Inferior parietal cortex (tissue), 1 donor: Measurements from ENCODE around the gene FAM20C.
"Not testable (repeated sequence)": the region's sequence is repeated elsewhere in the genome, so short reads cannot be mapped to it uniquely, and the experiment has no call there.

Experiments used
- DNase-seq: peaks from one replicate; pipeline ENCODE4 v3.0.0-alpha.2; 2016; ENCODE audit errors: extremely low spot score

The FAM20C gene

DNA sequence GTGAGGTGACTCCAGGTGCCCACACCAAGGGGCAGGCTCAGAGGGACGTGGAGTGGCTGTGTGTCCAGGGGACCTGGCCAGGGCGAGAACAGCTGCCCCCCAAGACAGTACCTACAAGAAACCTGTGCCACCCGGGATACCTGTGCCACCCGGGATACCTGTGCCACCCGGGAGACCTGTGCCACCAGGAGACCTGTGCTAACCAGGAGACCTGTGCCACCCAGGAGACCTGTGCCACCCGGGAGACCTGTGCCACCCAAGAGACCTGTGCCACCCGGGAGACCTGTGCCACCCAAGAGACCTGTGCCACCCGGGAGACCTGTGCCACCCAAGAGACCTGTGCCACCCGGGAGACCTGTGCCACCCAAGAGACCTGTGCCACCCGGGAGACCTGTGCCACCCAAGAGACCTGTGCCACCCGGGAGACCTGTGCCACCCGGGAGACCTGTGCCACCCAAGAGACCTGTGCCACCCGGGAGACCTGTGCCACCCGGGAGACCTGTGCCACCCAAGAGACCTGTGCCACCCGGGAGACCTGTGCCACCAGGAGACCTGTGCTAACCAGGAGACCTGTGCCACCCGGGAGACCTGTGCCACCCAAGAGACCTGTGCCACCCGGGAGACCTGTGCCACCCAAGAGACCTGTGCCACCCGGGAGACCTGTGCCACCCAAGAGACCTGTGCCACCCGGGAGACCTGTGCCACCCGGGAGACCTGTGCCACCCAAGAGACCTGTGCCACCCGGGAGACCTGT is 50.6 kb downstream of the FAM20C start:
- DNase-seq = not testable (repeated sequence)

DNA sequence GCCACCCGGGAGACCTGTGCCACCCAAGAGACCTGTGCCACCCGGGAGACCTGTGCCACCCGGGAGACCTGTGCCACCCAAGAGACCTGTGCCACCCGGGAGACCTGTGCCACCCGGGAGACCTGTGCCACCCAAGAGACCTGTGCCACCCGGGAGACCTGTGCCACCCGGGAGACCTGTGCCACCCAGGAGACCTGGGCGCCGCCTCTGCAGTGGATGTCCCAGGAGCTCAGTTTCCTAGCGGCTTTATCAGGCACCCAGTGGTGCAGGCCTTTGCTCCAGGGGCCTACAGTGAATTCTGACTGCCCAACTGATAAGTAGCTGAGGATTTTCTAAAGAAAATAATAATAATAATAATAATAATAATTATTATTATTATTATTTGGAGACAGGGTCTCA is 51.2 kb downstream of the FAM20C start:
- DNase-seq = not testable (repeated sequence)

DNA sequence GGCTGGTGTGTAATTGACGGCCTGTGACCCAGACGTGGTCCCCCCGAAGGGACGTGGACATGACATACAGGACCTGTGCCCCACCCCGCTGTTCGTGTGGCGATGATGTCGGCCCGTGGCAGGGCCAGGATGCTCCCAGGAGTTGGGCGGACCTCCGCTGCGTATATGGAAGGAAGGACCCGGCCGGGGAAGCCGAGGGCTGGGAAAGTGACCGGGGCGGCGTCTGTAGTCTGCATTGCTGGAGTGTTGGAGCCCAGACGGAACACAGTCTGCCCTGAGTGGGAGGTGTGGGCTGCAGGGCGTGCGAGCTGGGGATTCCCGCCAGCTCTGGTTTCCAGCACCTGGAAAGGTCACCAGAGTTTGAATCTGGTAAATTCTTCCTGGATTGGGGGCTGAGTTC is 52.6 kb downstream of the FAM20C start:
- no peak for DNase-seq

DNA sequence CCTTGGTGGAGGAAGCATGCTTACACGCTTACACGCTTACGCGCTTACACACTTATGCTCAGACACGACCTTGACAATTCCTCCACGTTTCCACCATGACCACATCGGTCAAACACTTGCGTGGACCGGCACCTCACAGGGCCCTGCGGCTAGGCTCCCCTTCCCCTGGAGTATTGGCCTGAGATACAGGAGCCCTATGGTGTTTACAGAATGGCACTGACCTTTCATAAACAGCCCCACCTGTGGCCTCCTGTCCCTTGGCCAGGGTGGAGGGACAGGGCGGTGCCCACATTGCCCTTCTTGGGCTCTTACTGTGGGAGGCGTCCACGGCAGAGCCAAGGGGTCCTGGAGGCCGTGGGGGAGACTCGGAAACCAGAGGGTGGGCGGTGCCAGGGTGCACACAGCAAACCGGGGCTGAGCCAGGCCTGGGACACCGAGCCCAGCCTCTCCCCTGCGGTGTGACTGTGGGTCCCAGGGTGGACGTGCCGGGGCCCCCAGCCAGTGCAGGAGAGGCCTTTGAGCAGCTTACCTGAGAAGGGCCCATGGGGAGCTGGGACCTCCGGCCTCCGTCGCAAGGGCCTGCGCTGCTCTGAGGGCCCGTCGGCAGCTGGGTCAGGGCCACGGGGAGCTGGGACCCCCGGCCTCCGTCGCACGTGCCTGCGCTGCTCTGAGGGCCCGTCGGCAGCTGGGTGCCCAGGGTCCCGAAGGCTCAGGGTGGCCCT is 53.4 kb downstream of the FAM20C start:
- DNase-seq = no peak

DNA sequence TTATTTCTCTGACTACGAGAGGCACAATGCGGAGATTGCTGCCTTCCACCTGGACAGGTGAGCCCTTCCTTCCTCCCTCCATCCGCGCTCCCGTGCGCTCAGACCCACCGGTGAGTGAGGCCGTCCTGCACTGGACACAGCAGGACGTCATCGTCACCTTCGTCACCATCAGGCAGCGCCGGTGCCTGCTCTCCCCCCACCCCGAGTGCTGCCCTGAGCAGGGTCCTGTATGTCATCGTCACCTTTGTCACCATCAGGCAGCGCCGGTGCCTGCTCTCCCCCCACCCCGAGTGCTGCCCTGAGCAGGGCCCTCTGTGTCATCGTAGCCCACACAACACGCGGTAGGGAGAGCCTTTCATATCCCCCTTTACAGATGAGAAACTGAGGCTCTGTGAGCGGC is 54.1 kb downstream of the FAM20C start:
- no peak for DNase-seq

DNA sequence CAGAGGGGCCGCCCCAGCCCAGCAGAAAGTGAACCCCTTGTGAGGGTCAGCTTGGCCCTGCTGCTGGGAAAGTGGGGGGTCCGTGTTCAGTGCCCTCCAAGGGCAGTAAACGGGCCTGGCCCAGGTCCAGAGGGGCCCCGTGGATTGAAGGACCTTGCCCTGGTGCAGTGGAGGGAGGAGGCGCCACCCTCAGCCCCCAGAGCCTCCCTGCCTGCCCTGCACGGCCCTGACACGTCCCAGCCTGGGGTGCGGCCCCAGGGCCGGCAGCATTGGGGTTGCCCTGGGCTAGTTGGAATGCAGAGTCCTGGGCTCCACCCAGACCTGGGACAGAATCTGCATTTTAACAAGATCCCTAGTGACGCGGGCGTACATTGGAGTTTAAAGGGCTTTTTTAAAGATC is 54.8 kb downstream of the FAM20C start:
- DNase-seq = no peak

DNA sequence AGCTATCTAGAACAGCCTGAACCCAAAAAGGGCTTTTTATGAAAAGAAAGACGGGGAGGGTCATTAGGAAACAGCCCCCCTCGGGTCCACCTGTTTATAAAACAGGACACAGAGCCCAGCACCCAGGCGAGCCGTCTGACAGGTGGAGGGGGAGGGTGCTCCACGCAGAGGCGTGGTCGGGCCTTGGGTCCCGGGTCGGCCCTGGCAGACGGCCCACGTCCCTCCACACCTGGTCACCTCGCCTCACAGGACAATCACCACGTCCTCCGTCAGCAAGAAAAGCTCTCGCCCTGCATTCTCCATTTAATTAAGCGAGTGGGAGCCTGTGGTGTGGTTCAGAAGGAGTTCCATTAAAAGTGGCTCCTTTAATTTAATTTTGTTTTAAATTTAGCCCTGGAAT is 55.3 kb downstream of the FAM20C start:
- DNase-seq = no peak

DNA sequence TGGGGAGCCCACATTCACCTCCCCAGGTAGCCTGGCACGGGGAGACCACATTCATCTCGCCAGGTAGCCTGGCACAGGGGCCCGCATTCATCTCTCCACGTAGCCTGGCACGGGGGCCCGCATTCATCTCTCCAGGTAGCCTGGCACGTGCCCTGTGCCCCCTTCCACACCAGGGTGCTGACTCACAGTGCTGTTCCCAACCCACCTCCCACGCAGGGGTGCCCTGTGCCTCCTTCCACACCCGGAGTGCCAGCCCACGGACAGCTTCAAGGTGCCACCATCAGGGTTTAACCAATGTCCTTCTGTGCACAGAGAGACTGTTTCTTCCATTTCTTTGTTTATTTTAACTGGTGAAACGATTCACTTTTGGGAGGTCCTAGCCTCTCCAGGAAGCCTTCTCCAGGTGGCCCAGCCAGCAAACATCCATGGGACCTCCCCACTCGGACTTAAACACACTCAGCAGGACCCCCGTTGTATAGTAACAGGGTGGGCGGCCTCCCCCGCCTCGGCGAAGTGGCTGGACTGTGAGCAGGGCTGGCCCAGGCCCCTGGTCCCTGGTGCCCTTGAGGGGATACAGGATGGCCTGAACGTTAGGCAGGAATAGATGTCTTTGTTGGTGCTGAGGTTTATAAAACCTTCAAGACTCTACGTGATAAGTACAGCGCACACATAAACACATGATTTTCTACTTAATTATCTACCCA is 56.5 kb downstream of the FAM20C start:
- DNase-seq = no peak

DNA sequence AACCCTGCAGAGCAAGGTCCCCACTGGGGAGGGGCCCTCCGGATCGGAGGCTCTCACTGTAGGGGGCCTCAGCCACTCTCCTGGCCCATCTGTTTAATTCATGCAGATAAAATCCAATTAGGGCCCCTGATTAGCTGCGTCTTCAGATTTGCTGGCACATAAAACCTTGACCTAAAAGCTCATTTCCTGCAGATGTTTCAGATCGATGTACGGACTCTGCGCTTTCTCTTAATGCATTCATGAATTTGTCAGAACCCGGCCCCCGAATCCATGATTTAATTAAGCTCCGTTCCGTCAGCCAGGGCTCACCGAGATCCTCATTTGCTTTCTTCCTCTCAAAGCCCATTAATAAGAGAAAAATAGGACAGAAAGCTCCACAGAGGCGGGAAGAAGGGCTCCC is 57.6 kb downstream of the FAM20C start:
- DNase-seq = no peak

DNA sequence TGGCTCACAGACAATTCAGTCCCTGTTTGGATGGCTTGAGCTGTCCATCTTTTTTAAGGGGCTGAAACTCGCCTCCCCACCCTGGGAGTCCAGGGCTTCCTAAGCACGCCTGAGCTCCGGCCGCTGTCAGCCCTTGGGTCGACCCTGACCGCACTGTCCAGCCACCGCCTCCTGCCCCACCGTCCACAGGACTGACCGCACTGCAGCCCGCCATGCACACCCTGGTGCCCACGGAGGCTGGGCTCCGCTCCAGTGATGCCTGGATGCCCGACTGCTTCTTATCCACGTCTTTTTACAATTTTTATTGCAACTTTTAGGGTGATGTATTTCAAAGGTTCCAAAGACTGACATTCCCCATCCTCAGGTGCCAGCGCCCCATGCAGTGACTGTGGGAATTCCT is 58.2 kb downstream of the FAM20C start:
- DNase-seq = no peak

DNA sequence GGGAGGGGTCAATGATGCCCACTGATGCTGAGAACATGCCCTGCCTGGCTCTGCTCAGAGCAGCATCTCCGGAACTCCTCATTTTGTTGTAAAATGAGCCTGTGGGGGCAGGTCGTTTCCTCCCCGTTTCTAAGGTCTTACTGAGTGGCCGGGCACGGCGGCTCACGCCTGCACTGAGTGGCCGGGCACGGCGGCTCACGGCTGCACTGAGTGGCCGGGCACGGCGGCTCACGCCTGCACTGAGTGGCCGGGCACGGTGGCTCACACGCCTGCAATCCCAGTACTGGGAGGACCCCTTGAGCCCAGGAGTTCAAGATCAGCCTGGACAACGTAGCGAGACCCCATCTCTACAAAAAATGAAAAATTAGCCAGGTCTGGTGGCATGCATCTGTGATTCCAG is 58.6 kb downstream of the FAM20C start:
- DNase-seq = no peak

DNA sequence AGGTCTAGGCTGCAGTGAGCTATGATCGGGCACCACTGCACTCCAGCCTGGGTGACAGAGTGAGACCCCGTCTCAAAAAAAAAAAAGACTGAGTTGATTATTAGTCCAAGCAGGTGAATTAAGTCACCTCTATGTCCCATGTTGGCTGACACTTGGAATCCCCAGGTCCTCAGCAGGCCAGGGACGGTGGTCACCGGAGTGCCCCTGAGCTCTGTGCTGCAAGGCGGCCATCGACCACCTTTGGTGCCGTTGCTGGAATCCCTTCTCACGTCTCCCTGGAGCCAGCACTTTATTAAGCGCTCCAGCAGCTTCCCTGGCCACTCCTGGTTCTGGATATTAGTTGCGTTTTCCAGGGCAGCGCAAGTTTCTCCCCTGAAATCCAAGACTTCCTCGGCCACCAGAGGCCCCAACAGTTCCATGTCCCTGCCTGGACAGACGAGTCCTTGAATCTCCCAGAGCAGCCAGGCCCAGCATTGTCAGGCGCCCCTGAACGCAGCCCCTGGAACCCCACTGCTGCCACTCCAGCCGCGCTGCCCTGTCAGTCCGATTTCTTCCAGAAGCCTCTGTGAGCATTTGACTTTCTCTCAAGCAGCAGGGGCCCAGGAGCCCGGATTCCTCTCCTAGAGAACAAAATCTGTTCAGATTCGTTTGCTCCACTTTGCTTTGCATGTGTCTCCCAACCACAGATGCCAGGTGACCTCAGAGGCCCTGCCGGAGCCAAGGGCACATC is 59.2 kb downstream of the FAM20C start:
- no peak for DNase-seq

DNA sequence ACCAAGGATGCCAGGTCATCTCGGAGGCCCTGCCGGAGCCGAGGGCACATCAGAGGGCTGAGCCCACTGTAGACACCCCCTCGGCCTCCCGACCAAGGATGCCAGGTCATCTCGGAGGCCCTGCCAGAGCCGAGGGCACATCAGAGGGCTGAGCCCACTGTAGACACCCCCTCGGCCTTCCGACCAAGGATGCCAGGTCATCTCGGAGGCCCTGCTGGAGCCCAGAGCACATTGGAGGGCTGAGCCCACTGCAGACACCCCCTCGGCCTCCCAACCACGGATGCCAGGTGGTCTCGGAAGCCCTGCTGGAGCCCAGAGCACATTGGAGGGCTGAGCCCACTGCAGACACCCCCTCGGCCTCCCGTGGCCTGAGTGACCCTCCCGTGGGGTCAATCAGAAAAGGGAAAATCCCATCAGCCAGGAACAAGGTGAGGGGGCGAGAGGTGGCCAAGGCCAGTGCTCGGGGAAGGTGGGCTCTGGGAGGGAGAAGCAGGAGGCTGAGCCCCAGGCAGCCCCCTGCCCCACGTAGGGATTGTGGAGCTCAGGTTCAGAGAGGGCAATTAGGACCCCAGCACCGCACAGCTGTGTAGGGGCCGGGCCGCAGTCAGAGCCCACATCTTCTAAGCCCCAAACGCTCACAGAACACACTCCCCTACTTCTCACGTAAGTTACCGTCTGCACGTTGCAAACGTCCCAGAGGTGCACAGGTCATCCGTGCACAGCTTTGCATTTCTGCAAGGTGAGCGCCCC is 60.0 kb downstream of the FAM20C start:
- DNase-seq = no peak

DNA sequence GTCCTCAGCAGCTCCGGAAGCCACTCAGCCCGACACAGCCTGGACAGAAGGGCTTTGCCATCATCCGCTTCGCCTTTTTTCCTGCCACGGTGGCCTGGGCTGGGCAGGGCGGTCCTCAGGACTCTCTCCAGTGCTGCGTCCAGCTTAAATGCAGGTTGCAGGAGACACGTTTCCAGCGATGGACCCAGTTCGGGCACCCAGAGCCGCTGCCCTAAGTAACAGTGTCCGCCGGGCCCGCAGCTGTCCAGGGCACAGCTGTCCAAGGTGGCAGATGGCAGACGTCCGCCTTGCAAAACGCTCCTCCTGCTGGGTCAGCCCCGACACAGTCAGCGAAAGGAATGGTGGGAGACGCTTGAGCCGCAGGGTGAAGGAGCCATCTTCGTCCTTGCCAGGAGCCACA is 60.6 kb downstream of the FAM20C start:
- DNase-seq = no peak

DNA sequence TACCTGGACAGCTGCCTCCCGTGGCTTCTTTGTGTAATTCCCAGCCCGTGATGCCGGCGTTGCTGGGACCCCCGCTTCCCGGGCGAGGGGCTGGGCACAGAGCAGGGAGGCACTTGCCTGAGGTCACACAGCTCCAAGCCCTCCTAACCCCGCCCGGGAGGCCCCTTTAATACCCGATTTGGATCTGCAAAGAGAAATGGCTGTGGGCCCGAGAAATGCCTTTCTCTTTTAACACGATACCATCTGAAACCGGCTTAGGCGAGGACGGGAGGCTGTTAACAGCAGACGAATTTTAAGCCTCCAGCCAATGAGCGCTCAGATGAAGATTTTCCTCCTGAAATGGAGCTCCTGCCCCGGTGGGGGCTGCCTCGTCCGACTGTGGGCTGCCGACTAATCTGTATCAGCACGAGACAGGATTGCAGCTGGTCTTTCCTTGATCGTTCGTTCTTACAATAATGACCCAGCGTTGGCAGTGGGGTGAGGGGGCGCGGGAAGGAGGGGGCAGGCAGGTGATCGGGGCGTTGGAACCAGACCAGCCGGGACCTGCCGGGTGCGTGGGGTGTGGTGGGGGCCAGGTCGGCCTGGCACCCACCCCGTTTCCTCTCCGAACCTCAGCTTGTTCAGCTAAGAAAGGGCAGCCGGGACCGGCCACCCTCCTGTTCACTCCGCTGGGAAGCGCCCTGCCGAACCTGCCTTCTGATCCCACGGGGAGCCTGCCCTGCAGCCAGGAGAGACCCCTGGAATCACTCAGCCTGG is 61.4 kb downstream of the FAM20C start:
- no peak for DNase-seq

DNA sequence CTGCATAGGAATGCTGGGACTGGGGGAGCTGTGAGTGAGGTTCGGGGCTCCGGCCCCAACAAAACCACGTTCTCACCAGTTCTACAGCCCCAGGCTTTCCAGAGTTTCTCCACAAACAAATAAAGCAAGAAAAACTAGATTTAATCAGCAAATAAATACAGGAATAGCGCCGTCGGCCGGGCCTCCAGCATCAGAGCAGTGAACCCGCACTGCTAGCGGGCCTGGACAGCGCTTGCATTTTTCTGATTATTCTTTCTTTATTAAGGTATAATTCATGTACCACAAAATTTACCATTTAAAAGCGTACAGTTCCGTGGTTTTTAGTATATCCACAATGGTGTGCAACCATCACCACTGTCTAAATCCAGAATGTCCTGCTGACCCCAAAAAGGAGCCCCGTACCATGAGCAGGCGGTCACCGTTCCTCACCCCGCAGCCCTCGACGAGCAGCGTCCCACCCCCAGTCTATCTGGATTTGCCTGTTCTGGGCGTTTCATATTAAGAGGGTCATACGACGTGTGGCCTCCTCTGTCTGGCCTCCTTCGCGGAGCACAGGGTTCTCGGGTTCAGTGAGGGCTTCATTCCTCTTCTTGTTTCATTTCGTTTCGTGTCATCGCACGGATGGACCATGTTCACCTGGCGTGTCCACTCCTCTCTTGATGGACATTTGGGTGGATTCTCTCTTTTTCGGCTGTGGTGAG is 62.1 kb downstream of the FAM20C start:
- DNase-seq = no peak

DNA sequence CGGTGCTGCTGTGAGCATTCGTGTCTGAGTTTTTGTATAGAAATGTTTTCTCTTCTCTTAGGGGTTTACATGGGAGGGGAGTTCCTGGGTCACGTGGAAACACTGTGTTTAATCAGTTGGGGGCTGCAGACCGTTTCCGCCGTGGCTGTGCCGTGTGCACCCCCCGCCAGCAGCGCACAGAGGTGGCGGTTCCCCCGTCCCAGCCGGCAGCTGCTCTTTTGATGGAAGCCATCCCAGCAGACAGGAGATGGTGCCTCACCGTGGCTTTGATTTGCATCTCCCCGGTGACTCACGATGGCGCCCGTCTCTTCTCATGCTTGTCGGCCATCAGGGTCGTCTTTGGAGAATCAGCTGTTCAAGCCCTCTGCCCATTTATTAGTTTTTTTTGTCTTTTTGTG is 62.7 kb downstream of the FAM20C start:
- DNase-seq = no peak

DNA sequence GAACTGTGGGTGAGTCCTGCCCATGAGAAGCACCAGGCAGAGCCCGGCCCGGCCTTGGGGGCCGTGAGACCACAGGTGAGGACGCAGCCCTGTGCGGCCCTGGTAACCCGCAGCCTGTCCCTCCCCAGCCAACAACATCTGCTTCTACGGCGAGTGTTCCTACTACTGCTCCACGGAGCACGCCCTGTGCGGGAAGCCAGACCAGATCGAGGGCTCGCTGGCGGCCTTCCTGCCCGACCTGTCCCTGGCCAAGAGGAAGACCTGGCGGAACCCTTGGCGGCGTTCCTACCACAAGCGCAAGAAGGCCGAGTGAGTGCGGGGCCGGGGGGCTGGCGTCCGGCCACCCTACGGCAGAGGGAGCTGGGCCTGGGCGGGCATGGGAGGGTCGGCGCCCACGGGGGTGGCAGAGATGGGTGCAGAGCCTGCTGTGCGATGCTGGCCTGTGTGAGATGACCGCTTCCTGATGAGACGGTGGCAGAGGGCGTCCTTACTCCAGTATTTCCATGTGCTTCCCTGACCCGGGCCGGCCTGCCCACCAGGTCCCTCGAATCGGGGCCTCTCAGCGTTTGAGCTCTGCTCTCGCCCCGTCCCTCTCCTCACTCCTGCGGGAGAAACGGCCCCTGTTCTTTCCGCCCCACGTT is 63.5 kb downstream of the FAM20C start:
- DNase-seq = no peak

DNA sequence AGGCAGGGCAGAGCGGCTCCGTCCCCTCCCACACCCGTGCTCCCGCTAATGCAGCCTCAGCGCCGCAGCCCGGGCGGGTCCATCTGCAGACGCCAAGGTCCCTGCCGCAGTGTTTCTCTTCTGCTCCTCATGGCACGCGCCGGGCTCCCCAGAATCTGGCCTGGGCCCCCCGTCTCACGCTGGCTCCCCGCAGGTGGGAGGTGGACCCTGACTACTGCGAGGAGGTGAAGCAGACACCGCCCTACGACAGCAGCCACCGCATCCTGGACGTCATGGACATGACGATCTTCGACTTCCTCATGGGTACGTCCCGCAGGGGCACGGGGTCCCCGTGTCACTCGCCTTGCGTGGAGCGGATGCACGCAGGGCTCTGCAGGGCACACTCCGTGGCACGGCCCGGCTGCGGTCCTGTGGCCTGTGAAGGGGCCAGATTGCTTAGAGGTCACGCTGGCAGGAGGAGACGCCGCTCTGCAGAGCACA is 64.1 kb downstream of the FAM20C start:
- DNase-seq = no peak
